HG03432 (cell line): ENCODE measurements around the gene TARM1.
"Not testable (repeated sequence)": the region's sequence is repeated elsewhere in the genome, so short reads cannot be mapped to it uniquely, and the experiment has no call there.

Experiments
- ATAC-seq: cut with Tn5 transposase; IDR thresholded peaks from one replicate; pipeline ENCODE4 v1.9.1; 2021; ENCODE audit warnings: mild to moderate bottlenecking, moderate library complexity; ENCODE audit not compliant: unreplicated experiment

The TARM1 gene

DNA sequence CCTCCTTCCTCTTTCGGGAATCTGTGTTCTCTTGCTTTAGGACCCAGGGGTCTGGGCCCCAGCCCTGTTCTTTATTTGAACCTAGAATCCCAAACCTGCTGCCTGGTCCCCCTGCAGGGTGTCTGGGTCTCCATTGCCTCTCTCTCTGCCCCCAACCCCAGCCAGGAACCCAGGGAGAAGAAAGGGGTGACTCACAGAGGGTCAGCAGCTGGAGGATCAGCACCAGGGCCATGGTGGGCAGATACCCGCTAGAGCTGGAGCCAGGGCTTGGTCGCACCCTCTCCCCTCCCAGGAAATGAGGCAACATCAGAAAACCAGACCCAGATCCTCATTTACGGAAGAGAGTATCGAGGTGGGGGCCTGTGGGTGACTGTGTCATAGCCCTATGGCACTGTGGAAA is 19.4 kb upstream of the TARM1 start, which contains the start of gene OSCAR:
TSS of gene OSCAR (minus strand) at position 243 of the 400 bp plus-strand sequence. CDS start at position 232, 11 bp downstream.
- no peak for ATAC-seq

DNA sequence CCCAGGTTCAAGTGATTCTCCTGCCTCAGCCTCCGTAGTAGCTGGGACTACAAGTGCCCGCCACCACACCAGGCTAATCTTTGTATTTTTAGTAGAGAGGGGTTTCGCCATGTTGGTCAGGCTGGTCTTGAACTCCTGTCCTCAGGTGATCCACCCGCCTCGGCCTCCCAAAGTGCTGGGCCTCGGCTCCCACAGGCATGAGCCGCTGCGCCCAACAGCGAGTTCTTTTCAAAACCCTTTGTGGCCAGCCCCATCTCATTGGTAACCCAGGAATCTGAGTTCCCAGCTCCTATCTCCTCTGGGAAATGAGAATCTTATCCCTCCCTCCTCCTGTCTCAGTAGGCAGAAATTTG is 18.7 kb upstream of the TARM1 start:
- ATAC-seq: not testable (repeated sequence)

DNA sequence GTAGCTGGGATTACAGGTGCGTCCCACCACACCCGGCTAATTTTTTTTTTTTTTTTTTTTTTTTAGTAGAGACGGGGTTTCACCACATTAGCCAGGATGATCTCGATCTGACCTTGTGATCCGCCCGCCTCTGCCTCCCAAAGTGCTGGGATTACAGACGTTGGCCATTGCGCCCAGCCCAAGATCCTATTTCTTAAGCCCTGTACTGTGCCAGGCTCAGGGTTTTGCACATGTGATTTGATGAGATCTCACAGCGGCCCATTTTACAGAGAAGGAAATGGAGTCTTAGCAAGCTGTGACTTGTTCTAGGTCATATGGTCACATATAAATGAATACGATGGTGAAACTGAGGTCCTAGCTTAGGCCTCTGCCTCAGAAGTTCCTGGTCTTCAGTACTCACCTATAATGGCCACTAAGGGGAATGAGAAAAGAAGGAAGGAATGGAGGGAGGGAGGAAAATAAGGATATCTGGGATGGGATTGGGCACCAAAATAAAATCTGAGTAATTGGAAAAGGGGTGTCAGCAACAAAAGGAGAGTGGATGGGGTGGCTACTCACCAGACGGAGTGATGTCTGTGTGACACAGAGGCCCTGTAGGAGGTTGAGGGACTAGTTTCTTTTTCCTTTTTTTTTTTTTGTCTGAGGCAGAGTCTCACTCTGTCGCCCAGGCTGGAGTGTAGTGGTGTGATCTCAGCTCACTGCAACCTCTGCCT is 18.2 kb upstream of the TARM1 start:
- no peak for ATAC-seq

DNA sequence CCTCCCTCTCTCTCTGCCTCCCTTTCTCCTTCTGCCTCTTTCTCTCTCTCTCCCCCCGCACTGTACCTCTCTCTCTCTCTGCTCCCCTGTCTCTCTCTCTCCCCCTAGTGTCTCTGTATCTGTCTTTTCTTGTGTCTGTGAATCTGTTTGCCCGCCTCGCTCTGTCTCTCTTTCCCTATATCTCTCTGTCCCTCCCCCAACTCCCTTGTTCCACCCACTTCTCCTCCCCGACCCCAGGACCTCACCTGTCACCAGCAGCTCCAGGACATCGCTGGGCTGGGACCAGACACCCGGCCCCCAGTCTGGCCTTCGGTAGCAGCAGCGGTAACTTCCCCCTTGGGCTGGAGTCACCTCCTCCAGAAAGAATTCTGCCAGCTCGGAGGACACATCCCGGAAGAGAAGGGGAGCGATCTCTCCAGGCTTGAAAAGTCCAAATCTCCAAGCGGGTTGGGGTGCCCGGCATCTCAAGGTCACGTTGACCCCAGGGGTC is 15.5 kb upstream of the TARM1 start:
- ATAC-seq: no peak

GRCh38 chr19:54095859-54096616 is 14.9 kb upstream of the TARM1 start:
- ATAC-seq: not testable (repeated sequence)

DNA sequence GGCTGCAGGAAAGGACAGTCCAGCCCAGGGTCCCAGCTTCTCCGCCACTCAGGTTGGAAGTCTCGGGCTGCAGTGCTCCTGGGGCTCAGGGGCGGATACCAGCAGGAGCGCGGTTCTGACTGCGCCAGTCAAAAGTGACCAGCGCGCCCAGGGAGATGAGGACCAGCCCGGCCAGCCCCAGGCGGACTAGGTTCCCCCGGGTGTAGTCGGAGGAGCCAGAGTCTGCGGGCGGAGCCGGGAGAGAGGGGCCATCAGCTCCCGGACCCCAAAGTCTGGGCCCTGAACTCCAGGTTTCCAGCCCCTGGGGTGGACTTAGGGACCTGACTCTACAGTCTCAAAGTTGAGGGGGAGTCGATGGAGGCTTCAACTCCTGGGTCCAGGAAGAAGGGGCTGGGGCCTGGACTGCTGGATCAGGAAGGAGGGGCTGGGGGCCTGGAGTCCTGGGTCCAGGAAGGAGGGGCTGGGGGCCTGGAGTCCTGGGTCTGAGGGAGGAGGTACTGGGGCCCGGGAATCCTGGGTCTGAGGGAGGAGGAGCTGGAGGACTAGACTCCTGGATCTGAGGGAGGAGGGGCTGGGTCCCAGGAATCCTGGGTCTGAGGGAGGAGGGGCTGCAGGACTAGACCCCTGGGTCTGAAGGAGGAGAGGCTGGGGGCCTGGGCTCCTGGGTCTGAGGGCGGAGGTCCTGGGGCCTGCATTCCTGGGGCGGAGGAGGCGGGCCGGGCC is 14.1 kb upstream of the TARM1 start:
- no peak for ATAC-seq

GRCh38 chr19:54094426-54095000 is 13.3 kb upstream of the TARM1 start:
- ATAC-seq: no peak

GRCh38 chr19:54084410-54084809 is 3.2 kb upstream of the TARM1 start:
- ATAC-seq: no peak

DNA sequence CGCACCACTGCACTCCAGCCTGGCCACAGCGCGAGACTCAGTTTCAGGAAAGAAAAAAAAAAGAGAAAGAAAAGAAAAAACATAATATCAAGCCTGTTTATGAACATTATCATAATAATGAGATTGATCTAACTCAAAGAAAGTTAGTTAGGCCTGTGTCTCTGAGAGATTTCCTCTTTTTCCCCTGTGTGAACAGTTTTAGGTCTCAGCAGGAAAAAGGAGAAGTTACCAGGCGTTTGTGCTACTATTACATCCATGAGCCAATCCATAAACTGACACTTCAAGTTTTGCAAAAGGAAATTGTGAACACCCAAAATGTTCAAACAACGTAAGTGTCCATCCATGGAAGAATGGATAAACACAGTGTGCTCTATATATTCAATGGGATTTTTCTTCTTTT is 3.8 kb downstream of the TARM1 start:
- ATAC-seq: no peak

GRCh38 chr19:54074851-54075250 is 6.3 kb downstream of the TARM1 start:
- ATAC-seq: no peak

GRCh38 chr19:54073829-54074228 is 7.3 kb downstream of the TARM1 start:
- ATAC-seq: no peak

DNA sequence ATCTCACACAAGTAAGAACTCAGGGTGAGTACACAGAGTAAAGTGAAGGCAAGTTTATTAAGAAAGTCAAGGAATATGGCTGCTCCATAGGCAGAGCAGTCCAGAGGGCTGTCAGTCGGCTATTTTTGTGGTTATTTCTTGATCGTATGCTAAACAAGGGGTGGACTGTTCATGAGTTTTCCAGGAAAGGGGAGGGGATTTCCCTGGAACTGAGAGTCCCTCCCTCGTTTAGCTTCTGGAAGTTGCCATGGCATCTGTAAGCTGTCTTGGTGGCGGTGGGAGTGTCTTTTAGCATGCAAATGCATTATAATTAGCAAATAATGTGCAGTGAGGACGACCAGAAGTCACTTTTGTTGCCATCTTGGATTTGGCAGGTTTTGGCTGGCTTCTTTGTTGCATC is 11.7 kb downstream of the TARM1 start:
- no peak for ATAC-seq

- no peak for ATAC-seq
Measured at GRCh38 chr19:54063350-54064116, 17.6 kb downstream of the TARM1 start, which contains the start of gene VSTM1. VSTM1 (minus strand) TSS chr19:54063897; CDS start chr19:54063777, 120 bp downstream.

GRCh38 chr19:54062643-54063042 is 18.5 kb downstream of the TARM1 start:
- no peak for ATAC-seq

DNA sequence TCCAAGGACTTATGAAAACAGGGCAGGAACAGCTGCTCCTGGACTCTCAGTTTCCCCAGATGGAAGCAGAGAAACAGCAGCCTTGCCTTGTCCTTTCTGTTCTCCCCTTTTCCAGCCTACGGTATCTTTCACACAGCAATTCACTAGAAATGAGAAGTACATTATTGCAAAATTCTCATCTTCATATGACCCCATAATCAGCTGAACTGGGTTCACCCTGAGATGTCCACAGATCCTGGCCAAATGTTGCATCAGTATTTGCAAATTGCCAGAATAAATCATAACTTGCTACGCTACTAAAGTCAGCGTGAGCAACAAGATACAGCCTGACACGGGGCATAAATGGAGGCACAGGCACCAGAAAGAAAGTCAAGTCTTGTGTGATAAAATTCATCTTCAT is 33.5 kb downstream of the TARM1 start:
- no peak for ATAC-seq

GRCh38 chr19:54045771-54046170 is 35.4 kb downstream of the TARM1 start:
- no peak for ATAC-seq

GRCh38 chr19:54042989-54043388 is 38.2 kb downstream of the TARM1 start:
- ATAC-seq: no peak

DNA sequence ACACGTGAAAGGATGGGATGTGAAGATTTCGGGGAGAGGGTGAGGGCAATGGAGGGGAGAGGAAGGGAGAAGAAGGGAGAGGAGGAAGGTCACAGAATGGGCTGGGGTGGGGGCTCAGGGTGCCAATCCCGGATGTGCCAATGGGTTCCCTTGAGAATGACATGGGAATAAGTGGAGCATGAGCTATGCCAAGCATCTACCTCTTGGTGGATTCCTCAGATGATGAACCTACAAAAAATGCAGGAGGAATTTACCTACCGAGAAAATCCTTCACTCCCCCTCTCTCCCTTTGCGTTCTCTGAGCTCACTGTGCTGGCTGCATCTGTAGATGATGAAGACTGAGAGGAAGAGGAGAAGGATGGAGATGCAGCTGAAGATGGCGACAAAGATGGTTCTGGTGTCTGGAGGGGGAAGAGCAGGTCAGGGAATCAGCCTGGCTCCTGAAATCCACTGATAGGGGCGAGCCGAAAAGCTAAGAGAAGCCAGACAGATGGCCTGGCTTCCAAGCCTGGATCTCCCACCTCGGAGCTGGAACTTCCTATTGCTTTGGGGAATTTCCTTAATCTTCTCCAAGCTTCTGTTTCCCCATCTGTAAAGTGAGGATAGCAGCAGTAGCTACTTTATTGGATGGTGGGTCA is 39.1 kb downstream of the TARM1 start:
- ATAC-seq: no peak

DNA sequence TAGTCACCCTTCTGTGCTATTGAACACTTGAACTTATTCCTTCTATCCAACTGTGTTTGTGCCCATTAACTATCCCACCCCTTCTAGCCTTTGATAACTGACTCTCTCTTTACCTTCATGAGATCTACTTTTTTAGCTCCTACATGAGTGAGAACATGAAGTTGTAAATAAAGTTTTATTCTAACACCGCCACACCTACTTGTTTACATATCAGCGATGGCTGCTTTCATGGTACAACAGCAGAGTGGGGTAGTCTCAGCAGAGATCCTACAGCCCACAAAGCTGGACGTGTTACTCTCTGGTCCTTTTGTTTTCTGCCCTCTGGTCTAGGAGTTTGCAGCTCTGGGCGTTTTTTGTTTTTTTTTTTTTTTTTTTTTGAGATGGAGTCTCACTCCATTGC is 41.2 kb downstream of the TARM1 start:
- ATAC-seq: no peak

DNA sequence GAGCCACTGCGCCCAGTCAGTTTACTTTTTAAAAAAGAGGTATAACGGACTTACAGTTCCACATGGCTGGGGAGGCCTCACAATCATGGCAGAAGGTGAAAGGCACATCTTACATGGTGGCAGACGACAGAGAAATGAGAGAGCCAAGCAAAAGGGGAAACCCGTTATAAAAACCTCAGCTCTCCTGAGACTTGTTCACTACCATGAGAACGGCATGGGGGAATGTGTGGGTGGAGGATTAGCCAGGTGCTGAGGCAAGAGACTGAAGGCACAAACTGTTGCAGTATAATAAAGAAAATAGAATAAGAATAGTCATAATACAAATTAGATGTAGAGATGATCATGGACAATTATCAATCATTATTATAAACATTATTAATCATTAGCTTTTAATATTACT is 44.6 kb downstream of the TARM1 start:
- ATAC-seq: not testable (repeated sequence)
